Retinal pigment epithelial cell (primary cell): Measurements from ENCODE around the gene IL24.

ENCODE experiments used
- DNase-seq: peaks from one replicate; pipeline ENCODE4 v3.0.0-alpha.2; 2010; ENCODE audit warnings: low read depth
- H3K4me3 ChIP-seq: 2 replicates; pipeline ENCODE4 v1.5.1; 2011; ENCODE audit warnings: mild to moderate bottlenecking, low read length, control low read depth, moderate library complexity
- CTCF ChIP-seq: conservative IDR thresholded peaks from 2 replicates; pipeline ENCODE4 v1.5.1; 2011; ENCODE audit warnings: low read depth, low read length, control low read depth, inconsistent platforms

The IL24 gene

GRCh38 chr1:206890125-206891060, 6.8 kb upstream of the IL24 start:
- no peak overlapping the region for H3K4me3 ChIP-seq
- no peak for DNase-seq
- TF ChIP-seq CTCF = no peak

DNA sequence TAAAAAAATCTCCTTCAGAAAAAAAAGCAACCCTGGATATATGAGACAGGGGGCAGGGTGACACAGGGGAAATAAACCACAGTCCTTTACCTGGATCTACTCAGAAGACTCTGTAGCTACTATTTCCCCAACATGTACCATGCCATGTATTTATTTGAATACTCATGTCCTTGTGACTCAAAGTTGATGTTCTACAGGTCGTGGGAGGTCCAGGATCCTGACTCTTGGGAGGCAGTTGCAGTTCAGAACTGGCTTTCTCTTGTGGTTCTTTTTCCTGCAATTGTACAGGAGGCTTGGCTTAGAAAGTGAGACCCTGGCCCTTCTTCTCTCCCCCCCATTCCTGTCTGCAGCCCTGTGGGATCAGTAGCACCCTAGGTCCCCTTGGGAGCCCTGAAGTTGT, 5.8 kb upstream of the IL24 start:
- no peak for TF ChIP-seq CTCF
- no peak overlapping the region for H3K4me3 ChIP-seq
- DNase-seq = no peak

DNA sequence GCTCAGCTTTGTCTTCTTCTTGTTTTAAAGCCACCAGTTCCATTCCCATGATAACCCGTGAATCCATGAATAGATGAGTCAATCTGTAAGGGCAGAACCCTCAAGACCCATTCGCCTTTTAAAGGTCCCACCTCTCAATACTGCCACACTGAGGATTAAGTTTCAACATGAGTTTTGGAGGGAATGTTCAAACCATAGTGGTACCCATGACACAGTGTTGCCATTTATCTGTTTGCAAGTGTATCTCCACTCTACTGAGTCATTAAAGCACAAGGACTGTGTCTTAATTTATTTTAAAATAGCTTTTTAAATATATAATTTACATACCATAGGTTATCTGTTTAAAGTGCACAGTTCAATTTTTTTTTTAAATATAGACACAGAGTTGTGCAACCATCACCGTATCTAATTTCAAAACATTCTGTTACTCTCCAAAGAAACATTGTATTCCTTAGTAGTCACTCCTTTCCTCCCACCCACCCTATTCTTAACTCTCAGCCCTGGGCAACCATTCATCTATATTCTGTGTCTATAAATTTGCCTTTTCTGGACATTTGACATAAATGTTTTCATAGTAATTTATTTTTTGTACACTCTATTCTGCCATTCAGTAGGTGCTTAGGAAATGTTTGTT, 4.8 kb upstream of the IL24 start:
- no peak overlapping the region for H3K4me3 ChIP-seq
- no peak for TF ChIP-seq CTCF
- DNase-seq = no peak

- no peak for TF ChIP-seq CTCF
- no peak for DNase-seq
- H3K4me3 ChIP-seq = no peak overlapping the region
Observed at GRCh38 chr1:206893380-206893779, 3.9 kb upstream of the IL24 start.

GRCh38 chr1:206895325-206895724, 1.9 kb upstream of the IL24 start:
- no peak overlapping the region for H3K4me3 ChIP-seq
- TF ChIP-seq CTCF = no peak
- no peak for DNase-seq

DNA sequence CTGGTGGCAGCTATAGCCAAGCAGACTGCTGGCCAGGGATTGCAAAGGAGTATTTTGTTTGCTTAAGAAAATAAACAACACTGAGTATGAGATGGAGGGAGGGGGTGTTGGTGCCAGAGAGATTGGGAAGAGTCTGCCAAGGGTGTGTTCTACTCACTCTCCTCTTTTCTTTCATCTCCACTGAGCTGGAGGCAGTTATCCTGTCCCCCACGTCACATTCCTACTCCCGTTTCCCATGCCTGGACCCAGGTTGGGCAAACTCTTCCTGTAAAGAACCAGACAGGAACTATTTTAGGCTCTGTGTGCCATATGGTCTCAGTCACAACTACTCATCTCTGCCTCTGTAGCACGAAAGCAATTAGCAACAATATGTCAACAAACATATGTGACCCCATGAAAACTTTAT, 1.4 kb upstream of the IL24 start:
- no peak for TF ChIP-seq CTCF
- no peak overlapping the region for H3K4me3 ChIP-seq
- no peak for DNase-seq

DNA sequence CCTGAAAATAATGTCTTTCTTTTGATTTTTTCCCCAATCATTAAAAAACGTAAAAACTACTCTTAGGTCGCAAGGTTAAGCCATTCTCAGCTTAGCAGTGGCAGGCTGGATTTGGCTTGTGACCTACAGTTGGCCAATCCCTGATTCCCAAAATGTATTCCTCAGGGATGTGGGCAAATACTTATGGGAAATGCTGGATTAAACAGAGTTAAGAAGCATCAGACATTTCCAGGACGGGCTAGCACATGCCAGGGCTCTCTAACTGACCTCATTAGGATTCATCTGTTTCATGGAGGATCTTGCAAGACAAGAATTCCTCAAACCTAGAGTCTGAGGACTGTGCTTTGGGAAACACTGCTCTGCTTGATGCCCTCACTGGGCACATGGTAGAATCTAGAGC, 982 bp upstream of the IL24 start:
- H3K4me3 ChIP-seq = no peak overlapping the region
- no peak for DNase-seq
- no peak for TF ChIP-seq CTCF
